Measurements from ENCODE around the gene ACTN4. TPM values are rescaled to one million over a fixed set of nuclear protein-coding genes. Genes with fewer than 3 reads are reported as not detected.
A peak's percentile ranks its signal among the peaks of the same experiment; 100 is the strongest.

Gene ACTN4
- total RNA-seq, 1 experiment from 2014 or later: 1,462 TPM

GRCh38 chr19:38717855-38718254, 70.4 kb downstream of the ACTN4 start:
- no peak for DNase-seq
- Mint-ChIP-seq H3K4me1 (ENCODE audit: low read depth, unreplicated experiment) (peaks cover 27% of the 10 kb centered on the region), H3K27me3 (ENCODE audit: unreplicated experiment) (no peaks in the 10 kb centered on the region), H3K9me3 (ENCODE audit: low read depth, unreplicated experiment) (no peaks in the 10 kb centered on the region), H3K36me3 (ENCODE audit: insufficient read depth, unreplicated experiment) (peaks cover 100% of the 10 kb centered on the region), H3K4me3 (ENCODE audit: low read depth, unreplicated experiment) (no peak overlapping the region), H3K27ac (ENCODE audit: unreplicated experiment) (peak overlapping the region; percentile 40)
- TF ChIP-seq CTCF (IDR thresholded peaks at IDR 0.05; ENCODE audit: unreplicated experiment): no peak
- BruUV-seq (replicated peaks): no TSS peak
- intact Hi-C loops (cut with micrococcal nuclease; ENCODE audit: unreplicated experiment): no loop called here
- CTCF ChIA-PET: no interaction called here

- CTCF ChIA-PET: interaction anchor here (0.6 to 1.4 kb wide), 5 partner anchors 9 to 306 kb away, joined by 3 to 4 read pairs (median 3); no protein-coding TSS in a partner anchor
- intact Hi-C loops (cut with micrococcal nuclease; ENCODE audit: unreplicated experiment): no loop called here
- Mint-ChIP-seq H3K9me3 (ENCODE audit: low read depth, unreplicated experiment) (no peaks in the 10 kb centered on the region), H3K4me3 (ENCODE audit: low read depth, unreplicated experiment) (peak overlapping the region; percentile 40), H3K36me3 (ENCODE audit: insufficient read depth, unreplicated experiment) (peaks cover 100% of the 10 kb centered on the region), H3K27me3 (ENCODE audit: unreplicated experiment) (no peaks in the 10 kb centered on the region), H3K4me1 (ENCODE audit: low read depth, unreplicated experiment) (peaks cover 20% of the 10 kb centered on the region), H3K27ac (ENCODE audit: unreplicated experiment) (peak overlapping the region; percentile 80)
- DNase-seq: peak; percentile 77
- BruUV-seq (replicated peaks): no TSS peak
- peak; percentile 16 for TF ChIP-seq CTCF (IDR thresholded peaks at IDR 0.05; ENCODE audit: unreplicated experiment)
Observed at GRCh38 chr19:38718747-38719543, 71.5 kb downstream of the ACTN4 start.

GRCh38 chr19:38719761-38720558, 72.5 kb downstream of the ACTN4 start:
- peaks cover 100% of the 10 kb centered on the region for H3K36me3 Mint-ChIP-seq (ENCODE audit: insufficient read depth, unreplicated experiment)
- CTCF ChIA-PET: interaction anchor here (0.6 to 1.4 kb wide), 5 partner anchors 8 to 307 kb away, joined by 3 to 4 read pairs (median 3); no protein-coding TSS in a partner anchor
- no TSS peak for BruUV-seq (replicated peaks)
- peak overlapping the region; percentile 80 for H3K27ac Mint-ChIP-seq (ENCODE audit: unreplicated experiment)
- H3K4me1 Mint-ChIP-seq (ENCODE audit: low read depth, unreplicated experiment): peaks cover 19% of the 10 kb centered on the region
- intact Hi-C loops (cut with micrococcal nuclease; ENCODE audit: unreplicated experiment): loop anchor here (10.0 kb wide), 1 partner anchor 215 kb away; the partner anchor contains the start of genes MRPS12 and SARS2
- H3K4me3 Mint-ChIP-seq (ENCODE audit: low read depth, unreplicated experiment): peak overlapping the region; percentile 40
- peak; percentile 58 for DNase-seq
- H3K27me3 Mint-ChIP-seq (ENCODE audit: unreplicated experiment): no peaks in the 10 kb centered on the region
- H3K9me3 Mint-ChIP-seq (ENCODE audit: low read depth, unreplicated experiment): no peaks in the 10 kb centered on the region
- TF ChIP-seq CTCF (IDR thresholded peaks at IDR 0.05; ENCODE audit: unreplicated experiment): no peak

GRCh38 chr19:38720559-38721236, 73.2 kb downstream of the ACTN4 start:
- intact Hi-C loops (cut with micrococcal nuclease; ENCODE audit: unreplicated experiment): loop anchor here (10.0 kb wide), 1 partner anchor 214 kb away; the partner anchor contains the start of genes MRPS12 and SARS2
- Mint-ChIP-seq H3K9me3 (ENCODE audit: low read depth, unreplicated experiment) (no peaks in the 10 kb centered on the region), H3K27ac (ENCODE audit: unreplicated experiment) (peak overlapping the region; percentile 80), H3K36me3 (ENCODE audit: insufficient read depth, unreplicated experiment) (peaks cover 100% of the 10 kb centered on the region), H3K4me3 (ENCODE audit: low read depth, unreplicated experiment) (no peak overlapping the region), H3K4me1 (ENCODE audit: low read depth, unreplicated experiment) (peaks cover 19% of the 10 kb centered on the region), H3K27me3 (ENCODE audit: unreplicated experiment) (no peaks in the 10 kb centered on the region)
- CTCF ChIA-PET: interaction anchor here (1.0 kb wide), 1 partner anchor 68 kb away, joined by 3 read pairs; no protein-coding TSS in a partner anchor
- no TSS peak for BruUV-seq (replicated peaks)
- no peak for DNase-seq
- no peak for TF ChIP-seq CTCF (IDR thresholded peaks at IDR 0.05; ENCODE audit: unreplicated experiment)

All from Calu3 (cell line).